HG03095 (cell line): ENCODE measurements around the gene LIN7B.
"Not testable (repeated sequence)": the region's sequence is repeated elsewhere in the genome, so short reads cannot be mapped to it uniquely, and the experiment has no call there.

Experiments
- ATAC-seq: cut with Tn5 transposase; IDR thresholded peaks from one replicate; pipeline ENCODE4 v1.9.1; 2021; ENCODE audit warnings: moderate library complexity; ENCODE audit not compliant: unreplicated experiment

The LIN7B gene

DNA sequence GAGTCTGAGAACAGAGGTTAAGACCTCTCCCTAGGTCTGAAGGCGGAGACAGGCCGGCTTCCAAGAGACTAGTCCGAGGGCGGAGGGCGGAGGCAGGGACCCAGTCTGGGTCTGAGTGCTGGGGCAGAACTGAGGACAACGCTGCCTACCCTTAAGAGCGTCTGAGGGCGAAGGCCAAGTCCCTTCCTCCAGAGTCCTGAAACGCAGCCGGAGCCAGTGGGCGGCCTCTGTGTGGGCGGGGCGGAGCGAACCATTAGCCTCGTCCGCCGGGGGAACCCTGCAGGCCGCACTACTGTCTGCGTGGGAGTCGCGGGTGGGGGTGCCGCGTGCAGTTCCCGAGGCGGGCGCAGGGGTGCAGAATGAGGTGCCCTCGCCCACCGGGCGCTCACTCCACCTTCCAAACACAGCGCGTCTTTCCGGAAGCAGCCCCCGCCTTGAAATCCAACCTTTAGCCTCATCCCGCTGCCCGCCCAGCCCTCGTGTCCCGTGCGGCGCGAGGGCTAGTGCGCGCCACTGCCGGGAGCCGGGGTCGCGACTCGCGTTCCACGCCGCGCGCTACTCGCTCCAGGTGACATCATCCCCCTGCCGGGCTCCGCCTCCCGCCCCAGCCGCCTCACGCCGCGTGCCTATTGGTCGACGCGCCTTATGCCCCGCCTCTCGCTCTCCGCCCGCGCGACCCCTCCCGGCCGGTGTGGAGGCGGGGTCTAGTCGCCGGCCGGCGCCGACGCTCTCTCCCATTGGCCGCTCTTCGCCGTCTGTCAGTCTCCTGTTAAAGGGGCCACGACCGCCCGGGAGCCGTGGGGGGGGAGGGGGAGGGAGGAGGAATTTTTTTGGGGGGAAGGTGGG lies 4.6 kb downstream of the LIN7B start, which contains the start of gene C19orf73:
Gene C19orf73 (minus strand): TSS at position 579 of the 846 bp plus-strand sequence. CDS start 121 bp downstream, at position 458.
- peak; percentile 72 for ATAC-seq

DNA sequence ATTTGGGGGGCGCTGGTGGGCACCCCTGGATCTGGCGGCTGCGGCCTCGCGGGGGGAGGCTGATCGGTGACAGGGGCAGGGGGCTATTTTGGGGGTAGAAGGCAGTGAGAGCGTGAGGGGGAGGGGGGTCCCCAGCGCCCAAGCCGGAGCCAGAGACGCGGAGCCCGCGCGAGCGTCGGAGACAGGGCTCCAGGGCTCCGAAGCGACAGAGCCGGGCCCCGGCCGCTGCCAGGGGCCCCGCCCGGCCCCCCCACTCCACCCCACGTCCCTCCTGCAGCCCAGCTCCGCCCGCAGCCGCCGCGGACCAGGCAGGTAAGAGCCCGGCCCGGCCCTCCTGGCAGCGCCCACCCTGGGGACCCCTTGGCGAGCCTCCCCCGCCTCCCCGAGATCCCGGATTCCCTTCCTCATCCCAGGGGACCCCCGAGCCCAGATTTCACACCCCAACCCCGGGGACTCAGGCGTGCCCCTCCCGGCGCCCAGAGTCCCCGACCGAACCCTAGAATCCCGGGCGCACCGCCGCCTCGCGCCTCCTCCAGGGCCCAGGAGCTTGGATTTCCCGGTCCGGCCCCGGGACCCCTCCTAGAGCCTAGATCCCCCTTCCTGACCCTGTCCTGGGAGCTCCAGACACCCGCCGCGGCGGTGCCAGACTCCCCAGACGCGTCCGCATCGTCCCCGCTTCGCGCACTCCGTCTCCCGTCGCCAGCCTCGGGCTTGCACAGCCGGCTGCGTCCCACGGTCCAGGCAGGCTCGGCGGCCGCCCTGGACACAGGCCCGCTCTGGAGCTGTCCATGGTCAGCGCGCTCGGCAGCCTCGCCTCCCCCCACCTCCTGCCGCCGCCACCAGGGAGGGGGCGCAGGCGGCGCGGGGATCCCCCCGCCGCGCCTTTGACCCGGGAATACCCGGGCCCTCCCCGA lies 5.5 kb downstream of the LIN7B start, which contains the start of gene PPFIA3:
Gene PPFIA3 (plus strand): TSS at position 134 of the 914 bp plus-strand sequence. CDS start 8,330 bp downstream, outside the sequence.
- no peak for ATAC-seq

DNA sequence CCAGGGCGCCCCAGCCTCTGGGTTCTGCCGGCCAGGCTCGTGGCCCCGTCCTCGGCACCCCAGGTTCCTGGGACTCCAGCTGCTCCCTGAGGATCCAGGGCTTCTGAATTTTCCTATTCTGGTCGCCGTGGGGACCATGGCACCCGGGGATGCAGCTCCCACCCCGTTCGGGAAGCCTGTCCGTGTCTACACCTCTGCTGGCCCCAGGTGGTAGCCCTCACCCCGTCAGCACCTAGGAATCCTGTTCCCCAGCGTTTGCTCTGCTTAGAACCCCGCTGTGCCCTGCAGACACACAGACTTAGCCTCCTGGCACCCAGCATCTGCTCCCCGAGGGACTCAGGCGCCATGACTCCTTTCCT lies 6.1 kb downstream of the LIN7B start:
- no peak for ATAC-seq

DNA sequence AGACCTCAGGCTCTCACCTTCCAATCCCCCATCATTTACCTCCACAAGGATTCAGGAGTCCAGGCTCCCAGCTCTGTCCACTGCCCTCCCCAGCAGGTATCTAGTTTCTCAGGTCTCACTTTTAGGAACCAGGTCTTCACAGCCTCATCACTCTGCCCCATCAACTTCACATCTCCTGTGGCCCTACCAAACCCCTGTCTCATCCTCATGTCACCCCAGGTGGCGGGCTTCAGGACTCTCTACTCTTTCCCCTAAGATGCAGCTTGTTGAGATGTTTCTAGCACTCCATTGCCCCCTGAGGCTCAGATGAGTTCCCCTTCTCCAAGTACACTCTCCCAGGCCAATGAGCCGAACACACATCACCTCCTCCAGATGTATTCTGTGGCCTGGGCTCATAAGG lies 6.7 kb downstream of the LIN7B start:
- ATAC-seq, result no peak

DNA sequence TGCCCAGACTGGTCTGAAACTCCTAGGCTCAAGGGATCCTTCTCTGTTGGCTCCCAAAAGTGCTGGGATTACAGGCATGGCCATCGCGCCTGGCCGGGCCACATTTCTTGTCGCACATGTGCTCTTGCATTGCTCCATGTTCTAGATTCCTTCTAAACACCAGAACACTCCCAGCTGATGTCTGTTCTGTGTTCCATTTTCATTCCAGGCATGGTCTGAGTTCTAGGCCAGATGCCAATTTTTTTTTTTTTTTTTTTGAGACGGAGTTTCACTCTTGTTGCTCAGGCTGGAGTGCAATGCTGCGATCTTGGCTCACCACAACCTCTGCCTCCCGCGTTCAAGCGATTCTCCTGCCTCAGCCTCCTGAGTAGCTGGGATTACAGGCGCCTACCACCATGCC lies 7.7 kb downstream of the LIN7B start:
- ATAC-seq, result not testable (repeated sequence)

DNA sequence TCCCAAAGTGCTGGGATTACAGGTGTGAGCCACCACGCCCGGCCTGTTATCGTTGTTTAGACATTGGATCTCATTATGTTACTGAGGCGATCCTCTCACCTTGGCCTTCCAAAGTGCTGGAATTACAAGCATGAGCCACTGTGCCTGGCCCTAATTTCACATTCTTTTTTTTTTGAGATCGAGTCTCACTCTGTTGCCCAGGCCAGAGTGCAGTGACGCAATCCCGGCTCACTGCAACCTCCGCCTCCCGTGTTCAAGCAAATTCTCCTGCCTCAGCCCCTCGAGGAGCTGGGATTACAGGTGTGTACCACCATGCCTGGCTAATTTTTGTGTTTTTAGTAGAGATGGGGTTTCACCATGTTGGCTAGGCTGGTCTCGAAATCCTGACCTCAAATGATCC lies 9.1 kb downstream of the LIN7B start:
- not testable (repeated sequence) for ATAC-seq

DNA sequence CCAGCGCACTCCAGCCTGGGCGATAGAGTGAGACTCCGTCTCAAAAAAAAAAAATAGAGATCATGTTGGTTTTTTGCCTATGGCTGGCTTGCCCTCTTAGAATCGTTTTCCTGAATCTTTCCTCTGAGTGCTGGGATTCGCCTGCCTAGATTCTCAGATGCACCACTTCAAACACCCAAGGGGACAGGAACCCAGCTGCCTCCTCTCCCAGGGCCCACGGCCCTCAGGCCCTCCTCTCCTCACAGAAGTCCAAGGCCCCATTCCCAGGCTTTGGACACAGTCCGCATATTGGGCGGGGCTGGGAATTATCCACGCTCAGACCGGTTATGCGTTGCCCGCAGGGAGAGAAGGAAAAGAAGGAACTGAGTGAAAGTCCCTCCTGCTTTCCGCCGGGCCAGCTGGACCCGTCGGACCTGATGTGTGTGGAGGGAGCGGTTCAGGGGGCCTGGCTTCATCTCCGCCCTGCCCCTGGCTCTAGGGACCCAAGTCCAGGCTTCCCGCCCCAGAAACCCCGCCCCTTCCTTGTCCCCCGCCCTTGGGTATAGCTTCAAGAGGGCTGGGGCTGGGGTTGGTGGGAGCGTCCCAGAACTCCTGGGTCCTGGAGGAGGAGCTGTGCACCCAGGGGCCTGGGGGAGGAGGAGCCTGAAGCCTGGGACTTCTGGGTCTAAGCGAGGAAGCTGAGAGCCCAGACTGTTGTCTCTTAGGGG lies 11.0 kb downstream of the LIN7B start:
- no peak for ATAC-seq

DNA sequence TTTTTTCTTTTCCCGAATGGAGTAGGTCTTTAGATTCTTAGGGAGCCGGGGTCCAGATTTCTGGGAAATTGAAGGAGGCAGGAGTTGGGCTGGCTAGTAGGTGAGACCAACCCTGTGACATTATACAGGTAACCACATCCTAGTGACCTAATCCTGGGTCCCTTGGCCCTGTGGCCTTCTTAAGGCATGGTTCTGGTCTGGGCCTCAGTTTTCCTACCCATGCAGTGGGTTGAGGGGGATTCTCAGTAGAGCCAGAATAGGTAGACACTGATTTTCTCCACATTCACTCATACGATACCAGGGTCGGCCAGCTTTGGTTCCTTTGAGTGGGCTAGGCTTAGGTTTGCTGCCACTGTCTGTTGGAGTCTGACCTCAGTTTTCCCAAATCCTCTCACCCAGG lies 12.4 kb downstream of the LIN7B start:
- ATAC-seq, result no peak

DNA sequence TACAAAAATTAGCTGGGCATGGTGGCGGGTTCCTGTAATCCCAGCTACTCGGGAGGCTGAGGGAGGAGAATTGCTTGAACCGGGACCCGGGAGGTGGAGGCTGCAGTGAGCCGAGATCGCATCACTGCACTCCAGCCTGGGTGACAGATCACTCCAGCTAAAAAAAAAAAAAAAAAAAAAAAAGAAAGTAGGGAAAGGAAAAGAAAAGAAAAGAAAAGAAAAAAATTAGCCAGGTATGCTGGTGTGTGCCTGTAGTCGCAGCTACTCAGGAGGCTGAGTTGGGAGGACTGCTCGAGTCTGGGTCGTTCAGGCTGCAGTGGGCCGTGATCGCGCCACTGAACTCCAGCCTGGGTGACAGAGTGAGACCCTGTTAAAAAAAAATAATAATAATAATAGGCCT lies 13.1 kb downstream of the LIN7B start:
- ATAC-seq, result not testable (repeated sequence)

DNA sequence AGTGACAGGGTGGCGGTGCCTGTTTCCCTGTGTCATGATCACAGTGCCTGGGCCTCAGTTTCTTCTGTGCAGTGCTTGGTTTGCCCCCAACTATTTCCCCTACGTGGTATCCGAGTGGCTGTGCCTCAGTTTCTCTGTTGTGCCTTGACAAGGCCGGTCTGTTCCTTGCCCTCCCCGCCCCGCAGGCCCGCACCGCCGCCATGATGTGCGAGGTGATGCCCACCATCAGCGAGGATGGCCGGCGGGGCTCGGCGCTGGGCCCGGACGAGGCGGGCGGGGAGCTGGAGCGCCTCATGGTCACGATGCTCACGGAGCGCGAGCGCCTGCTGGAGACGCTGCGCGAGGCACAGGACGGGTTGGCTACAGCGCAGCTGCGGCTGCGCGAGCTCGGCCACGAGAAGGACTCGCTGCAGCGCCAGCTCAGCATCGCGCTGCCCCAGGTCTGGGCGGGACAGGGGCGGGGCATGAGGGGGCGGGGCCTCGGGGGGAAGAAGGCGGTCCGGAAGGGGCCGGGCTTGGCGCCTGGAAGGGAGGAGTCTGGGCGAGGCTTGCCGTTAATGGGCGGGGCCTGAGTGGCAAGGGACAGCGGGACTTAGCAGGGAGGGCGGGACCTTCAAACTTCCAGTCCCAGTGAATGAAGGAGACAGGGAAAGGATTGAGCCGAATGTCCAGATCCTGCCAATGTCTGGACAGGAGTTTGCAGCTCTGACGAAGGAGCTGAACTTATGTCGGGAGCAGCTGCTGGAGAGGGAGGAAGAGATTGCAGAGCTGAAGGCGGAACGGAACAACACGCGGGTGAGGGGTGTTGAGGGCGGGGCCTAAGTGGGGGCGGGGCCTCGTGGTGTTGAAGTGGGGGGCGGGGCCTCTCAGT lies 13.7 kb downstream of the LIN7B start:
- peak; percentile 75 for ATAC-seq

DNA sequence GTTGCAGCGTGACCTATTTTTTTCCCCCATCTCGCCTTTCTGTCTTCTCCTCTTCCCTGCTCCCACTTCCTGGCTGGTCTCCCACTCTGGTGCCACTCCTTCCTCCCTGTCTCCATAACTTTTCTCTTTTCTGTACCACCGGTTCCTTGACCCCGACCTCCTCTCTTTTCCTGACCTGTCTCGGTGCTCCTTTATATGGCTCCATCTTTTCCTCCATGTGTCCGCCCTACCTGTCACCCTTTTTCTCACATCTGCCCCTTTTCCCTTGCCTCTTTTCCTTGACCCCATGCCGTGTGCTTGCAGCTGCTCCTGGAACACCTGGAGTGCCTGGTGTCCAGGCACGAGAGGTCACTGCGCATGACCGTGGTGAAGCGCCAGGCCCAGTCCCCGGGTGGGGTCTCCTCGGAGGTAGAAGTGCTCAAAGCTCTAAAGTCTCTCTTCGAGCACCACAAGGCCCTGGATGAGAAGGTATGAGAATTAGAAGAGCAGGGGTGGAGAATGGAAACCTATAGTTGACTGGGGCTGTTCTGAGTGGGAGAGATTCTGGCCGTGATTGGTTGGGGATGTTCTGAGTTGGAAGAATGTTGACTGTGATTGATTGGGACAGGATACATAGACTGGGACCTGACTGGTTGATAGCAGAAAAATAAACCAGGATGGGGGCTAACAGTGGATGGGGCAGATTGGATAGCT lies 14.5 kb downstream of the LIN7B start:
- ATAC-seq, result no peak

DNA sequence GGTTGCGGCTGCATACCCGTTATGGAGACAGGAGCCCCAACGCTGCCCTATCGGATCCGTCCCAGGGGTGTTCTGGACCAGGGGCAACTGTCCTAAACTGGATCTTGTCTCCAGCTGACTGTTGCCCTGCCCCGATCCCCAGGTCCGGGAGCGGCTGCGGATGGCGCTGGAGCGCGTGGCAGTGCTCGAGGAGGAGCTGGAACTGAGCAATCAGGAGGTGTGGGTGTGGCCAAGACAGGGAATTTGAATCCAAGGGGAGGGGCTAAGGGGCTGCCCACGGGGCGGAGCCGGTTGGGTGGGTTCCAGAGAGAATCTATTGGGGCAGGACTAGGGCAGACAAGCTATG lies 15.0 kb downstream of the LIN7B start:
- no peak for ATAC-seq

DNA sequence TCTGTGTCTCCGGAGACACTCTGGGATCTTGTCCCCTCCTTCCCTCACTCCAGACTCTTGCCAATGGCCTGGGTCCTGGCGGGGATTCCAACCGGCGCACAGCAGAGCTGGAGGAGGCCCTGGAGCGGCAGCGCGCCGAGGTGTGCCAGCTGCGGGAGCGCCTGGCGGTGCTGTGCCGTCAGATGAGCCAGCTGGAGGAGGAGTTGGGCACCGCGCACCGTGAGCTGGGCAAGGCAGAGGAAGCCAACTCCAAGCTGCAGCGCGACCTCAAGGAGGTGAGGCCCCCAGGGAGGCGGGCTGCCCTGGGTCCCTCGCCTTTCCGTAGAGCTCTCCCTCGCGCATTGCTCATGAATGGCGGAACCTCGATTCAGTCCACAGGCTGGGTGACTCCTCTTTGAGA lies 16.2 kb downstream of the LIN7B start:
- ATAC-seq, result no peak

DNA sequence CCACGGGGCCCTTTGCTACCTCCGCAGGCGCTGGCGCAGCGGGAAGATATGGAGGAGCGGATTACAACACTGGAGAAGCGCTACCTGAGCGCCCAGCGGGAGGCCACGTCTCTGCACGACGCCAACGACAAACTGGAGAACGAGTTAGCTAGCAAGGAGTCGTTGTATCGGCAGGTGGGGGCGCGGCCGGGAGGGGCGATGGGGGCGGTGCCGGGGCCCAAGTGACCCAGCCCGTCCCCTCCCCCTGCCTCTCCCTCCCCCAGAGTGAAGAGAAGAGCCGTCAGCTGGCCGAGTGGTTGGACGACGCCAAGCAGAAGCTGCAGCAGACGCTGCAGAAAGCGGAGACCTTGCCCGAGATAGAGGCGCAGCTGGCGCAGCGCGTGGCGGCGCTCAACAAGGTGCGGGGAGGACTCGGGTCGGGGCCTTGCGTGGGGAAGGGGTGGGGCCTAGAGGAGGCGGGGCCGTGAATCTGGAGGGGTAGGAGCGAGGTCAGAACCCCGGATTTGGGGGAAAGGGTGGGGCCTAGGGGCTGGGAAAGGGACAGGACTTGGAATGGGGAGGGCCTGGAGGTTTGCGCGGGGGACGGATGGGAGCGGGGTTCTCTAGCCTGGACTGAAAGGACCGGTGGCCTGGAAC lies 18.9 kb downstream of the LIN7B start:
- ATAC-seq, result no peak

DNA sequence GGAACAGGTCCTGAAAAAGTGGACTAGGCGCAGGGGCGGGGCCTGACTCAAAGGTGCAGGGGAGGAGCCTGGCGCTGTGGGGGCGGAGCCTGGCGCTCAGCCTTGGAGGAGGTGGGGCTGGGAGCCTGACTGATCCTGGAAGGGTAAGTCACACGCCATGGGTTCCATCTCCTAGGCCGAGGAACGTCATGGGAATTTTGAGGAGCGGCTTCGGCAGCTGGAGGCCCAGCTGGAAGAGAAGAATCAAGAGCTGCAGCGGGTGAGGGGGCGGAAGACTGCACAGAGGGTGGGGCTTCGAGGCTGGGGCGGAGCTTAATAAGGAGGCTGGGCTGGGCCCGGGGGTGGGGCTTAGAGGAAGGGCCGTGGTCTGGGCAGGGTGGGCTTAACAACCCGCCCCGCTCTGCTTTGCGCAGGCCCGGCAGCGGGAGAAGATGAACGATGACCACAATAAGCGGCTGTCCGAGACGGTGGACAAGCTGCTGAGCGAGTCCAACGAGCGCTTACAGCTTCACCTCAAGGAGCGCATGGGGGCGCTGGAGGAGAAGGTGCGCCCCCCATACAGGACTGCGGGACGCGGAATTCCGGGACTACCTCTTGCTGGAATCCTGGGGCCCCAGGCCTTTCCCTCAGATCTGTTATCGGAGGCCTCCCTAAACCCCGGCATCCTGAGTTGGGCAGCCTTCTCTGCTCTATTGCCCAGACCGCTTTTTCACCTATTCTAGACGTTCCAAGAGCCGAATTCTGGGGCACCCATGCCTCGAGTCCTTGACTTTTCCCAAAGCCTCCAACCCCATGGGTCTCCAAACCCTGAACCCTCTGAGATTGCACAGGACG lies 19.7 kb downstream of the LIN7B start:
- no peak for ATAC-seq

DNA sequence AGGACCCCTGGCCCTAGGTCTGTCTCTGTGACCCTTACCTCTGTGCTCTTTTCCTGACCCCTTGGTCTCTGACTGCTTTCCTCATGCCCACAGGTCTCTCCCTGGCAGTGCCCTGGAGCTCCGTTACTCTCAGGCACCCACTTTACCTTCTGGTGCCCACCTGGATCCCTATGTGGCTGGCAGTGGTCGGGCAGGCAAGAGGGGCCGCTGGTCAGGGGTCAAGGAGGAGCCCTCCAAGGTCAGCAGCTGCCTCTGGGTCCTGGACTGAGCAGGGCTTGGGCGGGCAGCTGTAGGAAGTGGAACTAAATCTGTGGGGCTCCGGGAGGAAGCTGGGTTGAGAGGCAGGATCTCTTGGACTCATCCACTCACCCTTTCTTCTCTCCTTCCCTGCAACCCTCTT lies 21.5 kb downstream of the LIN7B start:
- no peak for ATAC-seq

DNA sequence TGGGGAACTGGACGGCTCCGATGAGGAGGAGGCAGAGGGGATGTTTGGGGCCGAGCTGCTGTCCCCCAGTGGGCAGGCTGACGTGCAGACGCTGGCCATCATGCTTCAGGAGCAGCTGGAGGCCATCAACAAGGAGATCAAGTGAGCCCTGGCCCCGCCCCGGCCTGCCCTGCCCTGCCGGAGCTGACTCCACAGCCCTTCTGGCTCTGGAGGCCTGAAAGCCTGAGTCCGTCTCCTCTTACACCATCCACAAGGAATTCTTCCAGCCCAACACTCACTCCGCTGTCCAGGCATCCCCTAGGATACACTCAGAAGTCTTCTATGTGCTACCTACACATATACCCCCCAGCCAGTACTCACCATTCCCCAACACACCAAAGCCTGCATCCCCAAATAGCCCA lies 22.6 kb downstream of the LIN7B start:
- ATAC-seq, result no peak

DNA sequence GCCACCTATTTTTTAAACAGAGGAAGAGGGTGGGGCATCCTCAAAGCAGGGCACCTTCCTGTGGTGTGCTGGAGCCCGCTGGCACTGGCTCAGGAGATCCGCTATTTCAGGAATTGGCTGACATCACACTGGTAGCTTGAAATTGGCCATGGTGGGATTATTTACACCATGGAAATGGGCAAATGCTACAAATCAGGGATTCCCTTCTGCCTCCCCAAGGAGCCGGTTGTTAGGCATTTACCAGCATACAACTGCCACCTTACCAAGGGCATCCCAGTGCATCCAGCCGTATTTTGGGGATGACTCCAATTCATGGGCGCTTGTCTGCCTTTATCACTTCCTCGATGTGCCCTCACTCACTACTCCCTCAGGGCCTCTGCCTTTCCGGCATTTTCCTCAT lies 26.8 kb downstream of the LIN7B start:
- ATAC-seq, result no peak
